Adrenal gland (tissue), 5 donors: Measurements from ENCODE around the gene RAPGEF4.

ENCODE experiments used
- CTCF ChIP-seq, 6 experiments: fragments of 450-650 bp in 4 of 6; fragments of 200-600 bp in 2 of 6; sonication (generic) in 1 of 6; IDR thresholded peaks; 1 replicate in 5 of 6; 2 replicates in 1 of 6; pipeline versions ENCODE4 v1.5.1 to v1.8.0; 2016 to 2021; ENCODE audit warnings: antibody characterized with exemption in 6 of 6, mild to moderate bottlenecking in 2 of 6, moderate library complexity in 1 of 6
- POLR2A ChIP-seq, 2 donors: fragments of 450-650 bp; IDR thresholded peaks; one replicate each; pipeline ENCODE4 v1.6.1; 2017; ENCODE audit warnings: antibody characterized with exemption in 2 of 2, mild to moderate bottlenecking in 2 of 2, moderate library complexity in 1 of 2
- donor health status: DM: no; HTN: no; CAD: no.

GRCh38 chr2:172725746-172726145 lies 9.9 kb upstream of the RAPGEF4 start:
- TF ChIP-seq CTCF (IDR thresholded peaks at IDR 0.05) (no peak), POLR2A (IDR thresholded peaks at IDR 0.05) (no peak)
